ENCODE results near the gene CDC23.

DNA sequence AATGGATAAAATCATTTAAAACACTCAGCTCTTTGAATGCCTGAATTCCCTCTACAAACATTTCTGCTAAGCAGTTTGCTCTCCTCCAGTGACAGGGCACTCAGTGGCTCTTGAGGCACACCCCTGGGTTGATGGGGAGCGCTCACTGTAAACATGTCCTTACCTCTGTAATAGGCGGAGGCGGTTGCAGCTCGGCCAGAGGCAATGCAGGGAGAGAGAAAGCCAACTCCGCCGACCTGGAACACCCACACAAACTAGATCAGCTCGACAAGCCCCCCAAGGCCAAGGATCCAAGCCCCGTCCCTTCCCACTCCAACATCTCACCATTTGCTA lies 329 bp downstream of the CDC23 start:
- TF ChIP-seq TAF1 (IDR thresholded peaks at IDR 0.05; ENCODE audit: borderline replicate concordance, insufficient read depth, low read length) (no peak), POLR2AphosphoS5 (IDR thresholded peaks at IDR 0.05; ENCODE audit: low read depth, low read length) (no peak), FOXP2 (optimal IDR thresholded peaks at IDR 0.05; ENCODE audit: borderline replicate concordance, extremely low read depth, extremely low read length, insufficient read depth) (no peak), REST (IDR thresholded peaks at IDR 0.05; ENCODE audit: insufficient read depth in 1 of 2, low read depth in 2 of 2, low read length in 2 of 2) (no peak), SIN3A (IDR thresholded peaks at IDR 0.05; ENCODE audit: borderline replicate concordance, insufficient read depth, low read length) (no peak)
